ENCODE data around the gene FOXO3. TPM values are rescaled to one million over a fixed set of nuclear protein-coding genes. Genes with fewer than 3 reads are reported as not detected.

Gene FOXO3
- polyA plus RNA-seq, 1 donor (not counting 4 experiments of a cell fraction or from before 2014, with no cell fraction given): 17.6 TPM

- dilution Hi-C loops (cut with MboI; ENCODE audit: extremely low pct_ligation_motif_present, low sequenced_read_pairs): no loop called here
- Histone ChIP-seq H3K27ac (ENCODE audit: control insufficient read depth, insufficient read depth, low read length) (no peak overlapping the region), H3K4me1 (ENCODE audit: control insufficient read depth, extremely low read depth, insufficient read depth, low read length) (peaks cover 66% of the 10 kb centered on the region), H4K20me1 (ENCODE audit: control insufficient read depth, extremely low read depth, insufficient read depth, low read length) (peaks cover 11% of the 10 kb centered on the region), H2AFZ (ENCODE audit: control insufficient read depth, low read length) (no peak overlapping the region), H3K4me2 (ENCODE audit: control insufficient read depth, extremely low read depth, insufficient read depth, low read depth, low read length) (no peak overlapping the region), H3K4me3 (ENCODE audit: control insufficient read depth in 2 of 3, extremely low read depth in 1 of 3, insufficient read depth in 2 of 3, low read depth in 1 of 3, low read length in 3 of 3) (no peak overlapping the region), H3K27me3 (ENCODE audit: control insufficient read depth, extremely low read depth, insufficient read depth, low read length) (no peaks in the 10 kb centered on the region), H3K9me3 (ENCODE audit: control insufficient read depth, low read depth, low read length) (no peaks in the 10 kb centered on the region), H3K79me2 (ENCODE audit: control insufficient read depth, insufficient read depth, low read length) (peaks cover 67% of the 10 kb centered on the region), H3K9me1 (ENCODE audit: control insufficient read depth, extremely low read depth, insufficient read depth, low read length) (no peaks in the 10 kb centered on the region), H3K9ac (ENCODE audit: control insufficient read depth, extremely low read depth, insufficient read depth, low read length) (no peak overlapping the region), H3K36me3 (ENCODE audit: control insufficient read depth in 2 of 2, extremely low read depth in 1 of 2, insufficient read depth in 2 of 2, low read length in 2 of 2) (peaks cover 0 to 3% of the 10 kb centered on the region in 2 experiments)
- no peak for FAIRE-seq
- TF ChIP-seq CTCF (optimal IDR thresholded peaks at IDR 0.05 in 1 of 3, IDR thresholded peaks at IDR 0.05 in 1 of 3, conservative IDR thresholded peaks at IDR 0.05 in 1 of 3; ENCODE audit: extremely low read depth in 1 of 3, insufficient read depth in 2 of 3, low read length in 3 of 3): no peak
- TF ChIP-seq EZH2 (IDR thresholded peaks at IDR 0.05; ENCODE audit: low read length): no peak
- DNase-seq (ENCODE audit: low read depth, low spot score): no peak
Observed at GRCh38 chr6:108591040-108591816, 30.5 kb downstream of the FOXO3 start.

DNA sequence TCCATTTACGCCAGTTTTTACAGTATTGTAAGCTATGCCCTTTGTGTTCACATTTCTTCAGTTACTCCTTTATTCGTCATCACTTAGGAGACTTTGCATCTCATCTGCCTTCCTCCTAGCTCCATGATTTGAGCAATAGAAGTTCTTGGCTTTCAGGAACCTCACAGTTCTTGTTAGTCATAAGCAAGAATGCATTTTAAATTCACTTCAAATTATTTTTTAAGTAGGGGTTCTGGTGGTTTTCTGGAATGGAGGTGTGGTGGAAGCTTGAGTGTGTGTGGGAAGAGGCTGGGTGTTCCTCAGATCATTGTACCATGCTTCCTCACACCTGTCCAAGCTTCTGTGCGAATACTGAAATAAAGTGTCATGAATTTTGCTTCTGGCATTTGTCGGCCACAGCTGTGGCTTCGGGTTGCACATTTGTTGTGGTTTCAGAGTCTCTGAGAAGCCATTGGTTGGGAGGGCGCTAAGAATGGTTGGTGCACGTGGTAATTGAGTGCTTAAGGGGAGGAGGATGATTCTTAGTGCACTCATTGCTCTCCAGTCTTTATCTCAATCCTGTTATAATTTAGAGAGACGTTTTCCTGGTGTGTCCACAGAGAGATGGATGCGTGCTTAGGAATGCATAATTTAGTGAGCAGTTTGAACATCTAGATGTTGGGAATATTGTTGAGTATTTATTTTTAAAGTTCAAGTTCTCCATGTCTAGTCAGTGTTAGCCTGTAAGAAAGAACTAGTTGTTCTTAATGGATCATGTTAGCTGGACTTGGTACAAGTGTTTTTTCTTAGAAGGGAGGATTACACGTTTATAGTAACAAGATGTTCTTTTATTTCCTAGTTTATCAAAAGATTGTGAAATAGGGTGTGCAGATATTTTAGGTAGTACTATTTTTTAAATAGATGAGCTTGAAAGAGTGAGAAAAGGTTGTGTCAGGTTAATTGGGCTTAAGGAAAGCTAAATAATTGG, 31.9 kb downstream of the FOXO3 start:
- peak; percentile 71 for DNase-seq (ENCODE audit: low read depth, low spot score)
- no peak overlapping the region for H2AFZ ChIP-seq (ENCODE audit: control insufficient read depth, low read length)
- peaks cover 69% of the 10 kb centered on the region for H3K4me1 ChIP-seq (ENCODE audit: control insufficient read depth, extremely low read depth, insufficient read depth, low read length)
- H3K4me2 ChIP-seq (ENCODE audit: control insufficient read depth, extremely low read depth, insufficient read depth, low read depth, low read length): peak overlapping the region; percentile 46
- no peaks in the 10 kb centered on the region for H3K27me3 ChIP-seq (ENCODE audit: control insufficient read depth, extremely low read depth, insufficient read depth, low read length)
- FAIRE-seq: peak; percentile 86
- no peaks in the 10 kb centered on the region for H3K9me1 ChIP-seq (ENCODE audit: control insufficient read depth, extremely low read depth, insufficient read depth, low read length)
- peaks cover 0 to 3% of the 10 kb centered on the region in 2 experiments for H3K36me3 ChIP-seq (ENCODE audit: control insufficient read depth in 2 of 2, extremely low read depth in 1 of 2, insufficient read depth in 2 of 2, low read length in 2 of 2)
- no peak overlapping the region for H3K4me3 ChIP-seq (ENCODE audit: control insufficient read depth in 2 of 3, extremely low read depth in 1 of 3, insufficient read depth in 2 of 3, low read depth in 1 of 3, low read length in 3 of 3)
- H3K27ac ChIP-seq (ENCODE audit: control insufficient read depth, insufficient read depth, low read length): peak overlapping the region; percentile 44
- peaks cover 7% of the 10 kb centered on the region for H4K20me1 ChIP-seq (ENCODE audit: control insufficient read depth, extremely low read depth, insufficient read depth, low read length)
- dilution Hi-C loops (cut with MboI; ENCODE audit: extremely low pct_ligation_motif_present, low sequenced_read_pairs): no loop called here
- H3K9ac ChIP-seq (ENCODE audit: control insufficient read depth, extremely low read depth, insufficient read depth, low read length): no peak overlapping the region
- no peaks in the 10 kb centered on the region for H3K9me3 ChIP-seq (ENCODE audit: control insufficient read depth, low read depth, low read length)
- H3K79me2 ChIP-seq (ENCODE audit: control insufficient read depth, insufficient read depth, low read length): peaks cover 67% of the 10 kb centered on the region
- TF ChIP-seq CTCF (optimal IDR thresholded peaks at IDR 0.05 in 1 of 3, IDR thresholded peaks at IDR 0.05 in 1 of 3, conservative IDR thresholded peaks at IDR 0.05 in 1 of 3; ENCODE audit: extremely low read depth in 1 of 3, insufficient read depth in 2 of 3, low read length in 3 of 3) (no peak), EZH2 (IDR thresholded peaks at IDR 0.05; ENCODE audit: low read length) (no peak)
